ENCODE results near the gene KIF3A.

DNA sequence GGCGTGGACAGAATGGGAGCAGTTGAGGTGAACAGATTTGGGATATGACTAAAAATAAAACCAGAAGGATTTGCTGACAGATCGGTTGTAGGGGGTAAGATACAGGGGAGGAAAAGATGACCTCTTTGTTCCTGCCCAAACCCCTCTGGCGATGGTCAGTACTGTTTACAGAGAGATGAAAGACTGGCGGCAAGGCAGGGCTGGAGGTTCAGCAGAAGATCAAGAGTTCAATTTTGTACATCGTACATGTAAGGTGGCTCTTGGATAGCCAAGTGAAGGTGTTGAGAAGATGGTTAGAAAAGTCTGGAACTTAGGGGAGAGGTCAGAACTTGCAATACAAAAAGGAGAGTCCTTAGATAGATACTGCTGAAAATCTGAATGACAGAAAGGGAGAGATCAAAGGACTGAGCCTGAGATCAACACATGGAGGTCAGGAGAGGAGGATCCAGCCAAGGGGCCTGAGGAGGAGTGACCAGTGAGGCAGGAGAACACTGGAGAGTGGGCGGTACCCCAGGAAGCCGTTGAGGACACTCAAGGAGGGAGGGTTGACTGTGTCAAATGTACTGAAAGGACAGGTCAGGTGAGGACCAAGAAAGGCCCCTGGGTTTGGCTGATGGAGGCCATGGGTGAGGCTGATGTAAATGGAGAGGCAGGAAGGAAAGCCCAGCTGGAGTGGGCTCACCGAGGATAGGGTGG, 56.4 kb downstream of the KIF3A start:
- TF ChIP-seq POLR2AphosphoS5 (IDR thresholded peaks at IDR 0.05; ENCODE audit: borderline replicate concordance, low read depth, low read length): no peak
- TF ChIP-seq EZH2 (IDR thresholded peaks at IDR 0.05): no peak
